AG09309 (cell line): ENCODE results near the gene MSL1.
A peak's percentile ranks its signal among the peaks of the same experiment; 100 is the strongest.

Experiments used
- DNase-seq: peaks from one replicate; pipeline ENCODE4 v3.0.0-alpha.2; 2010; ENCODE audit warnings: low read depth
- H3K4me3 ChIP-seq: 2 replicates; pipeline ENCODE4 v1.5.1; 2011; ENCODE audit warnings: mild to moderate bottlenecking, low read depth, low read length, moderate library complexity; ENCODE audit not compliant: control insufficient read depth
- TF ChIP-seq, protein P1 (sequence below): IDR thresholded peaks from 2 replicates; pipeline ENCODE4 v1.5.1; 2011; ENCODE audit warnings: mild to moderate bottlenecking, low read depth, low read length, inconsistent platforms; ENCODE audit not compliant: insufficient read depth, control insufficient read depth; ENCODE audit errors: missing control alignments

MSL1 gene

DNA sequence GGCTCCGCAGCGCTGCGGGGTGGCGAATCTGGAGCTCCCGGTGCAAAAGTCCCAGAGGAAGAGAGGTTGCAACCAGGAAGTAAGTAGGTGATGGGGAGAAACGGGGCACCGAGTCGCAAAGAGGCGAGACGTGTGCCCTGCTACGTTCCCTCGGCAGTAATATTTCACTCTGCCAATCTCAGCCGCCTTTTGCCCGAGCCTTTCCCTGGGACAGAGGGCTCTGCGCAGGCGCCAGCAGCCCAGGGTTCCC lies 21.4 kb upstream of the MSL1 start, which contains the start of gene NR1D1:
Gene NR1D1, minus strand, starts transcription at position 171 of the 250 bp plus-strand sequence. CDS start 495 bp downstream, outside the sequence.
- TF ChIP-seq, protein P1, sequence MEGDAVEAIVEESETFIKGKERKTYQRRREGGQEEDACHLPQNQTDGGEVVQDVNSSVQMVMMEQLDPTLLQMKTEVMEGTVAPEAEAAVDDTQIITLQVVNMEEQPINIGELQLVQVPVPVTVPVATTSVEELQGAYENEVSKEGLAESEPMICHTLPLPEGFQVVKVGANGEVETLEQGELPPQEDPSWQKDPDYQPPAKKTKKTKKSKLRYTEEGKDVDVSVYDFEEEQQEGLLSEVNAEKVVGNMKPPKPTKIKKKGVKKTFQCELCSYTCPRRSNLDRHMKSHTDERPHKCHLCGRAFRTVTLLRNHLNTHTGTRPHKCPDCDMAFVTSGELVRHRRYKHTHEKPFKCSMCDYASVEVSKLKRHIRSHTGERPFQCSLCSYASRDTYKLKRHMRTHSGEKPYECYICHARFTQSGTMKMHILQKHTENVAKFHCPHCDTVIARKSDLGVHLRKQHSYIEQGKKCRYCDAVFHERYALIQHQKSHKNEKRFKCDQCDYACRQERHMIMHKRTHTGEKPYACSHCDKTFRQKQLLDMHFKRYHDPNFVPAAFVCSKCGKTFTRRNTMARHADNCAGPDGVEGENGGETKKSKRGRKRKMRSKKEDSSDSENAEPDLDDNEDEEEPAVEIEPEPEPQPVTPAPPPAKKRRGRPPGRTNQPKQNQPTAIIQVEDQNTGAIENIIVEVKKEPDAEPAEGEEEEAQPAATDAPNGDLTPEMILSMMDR = no peak
- DNase-seq = no peak
- peak within 1 kb of the TSS; percentile 93 for H3K4me3 ChIP-seq

GRCh38 chr17:40100669-40101366 lies 21.0 kb upstream of the MSL1 start:
- H3K4me3 ChIP-seq = peak overlapping the region; percentile 93
- peak; percentile 95 for DNase-seq
- TF ChIP-seq, protein P1 = no peak

GRCh38 chr17:40101367-40102210 lies 20.2 kb upstream of the MSL1 start:
- peak overlapping the region; percentile 93 for H3K4me3 ChIP-seq
- TF ChIP-seq, protein P1 = no peak
- DNase-seq = no peak

DNA sequence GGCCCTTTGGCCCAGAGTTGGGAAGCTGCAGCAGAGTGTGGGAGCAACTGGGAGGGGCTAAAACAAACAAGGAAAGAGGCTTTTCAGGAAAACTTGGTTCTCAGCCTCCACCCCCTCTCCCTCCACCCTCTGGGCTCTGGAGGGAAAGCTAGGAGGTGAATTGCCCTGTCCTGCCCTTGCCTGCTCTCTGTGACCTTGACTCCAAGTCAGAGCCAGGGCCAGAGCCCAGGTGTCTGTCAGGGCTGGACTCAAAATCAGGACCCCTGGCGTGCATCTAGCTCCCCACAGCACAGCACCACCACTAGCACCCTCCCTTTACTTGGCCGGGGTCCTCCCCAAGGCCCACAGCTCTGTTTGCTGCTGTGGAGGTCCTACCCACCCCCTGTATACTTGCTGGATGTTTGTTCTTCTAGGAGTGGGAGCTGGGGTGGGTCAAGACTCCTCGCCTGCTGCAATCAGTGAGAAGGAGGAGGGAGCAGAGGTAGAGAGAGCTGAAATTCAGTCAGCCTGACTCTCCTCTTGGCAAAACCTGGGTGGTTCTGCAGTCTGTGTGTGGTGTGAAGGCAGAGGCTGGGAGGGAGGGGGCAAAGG lies 18.6 kb upstream of the MSL1 start:
- DNase-seq = no peak
- no peak overlapping the region for H3K4me3 ChIP-seq
- TF ChIP-seq, protein P1 = no peak

DNA sequence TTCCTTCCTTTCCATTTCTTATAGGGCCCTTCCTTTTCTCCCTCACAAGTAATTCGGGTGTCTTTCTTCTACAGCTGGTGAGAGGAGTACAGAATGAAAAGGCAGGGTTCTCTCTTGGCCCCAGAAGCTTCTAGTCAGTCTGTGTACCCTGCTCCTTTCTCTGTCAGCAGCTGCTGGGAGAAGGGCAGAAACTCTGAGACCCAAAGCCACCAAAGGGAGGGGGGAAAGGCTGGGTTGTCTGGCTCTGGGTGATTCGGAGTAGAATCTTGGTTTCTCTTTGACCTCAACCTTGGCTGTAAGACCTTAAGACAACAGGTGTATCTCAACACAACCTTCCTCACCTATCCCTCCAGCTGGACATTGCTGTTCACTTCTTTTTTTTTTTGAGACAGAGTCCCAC lies 18.1 kb upstream of the MSL1 start:
- H3K4me3 ChIP-seq = no peak overlapping the region
- TF ChIP-seq, protein P1 = no peak
- no peak for DNase-seq

- no peak overlapping the region for H3K4me3 ChIP-seq
- DNase-seq = no peak
- TF ChIP-seq, protein P1 = no peak
Observed at GRCh38 chr17:40104594-40105486, 16.9 kb upstream of the MSL1 start.
